ENCODE measurements around the gene SH3PXD2A. TPM values are rescaled to one million over a fixed set of nuclear protein-coding genes. Genes with fewer than 3 reads are reported as not detected.

Gene SH3PXD2A
- polyA plus RNA-seq, 4 donors = 2.2 to 28.3 (median 8.7) TPM

- FAIRE-seq (no peak), DNase-seq (no peak)
- H3K27ac ChIP-seq (ENCODE audit: low read depth in 1 of 3, low read length in 2 of 3) = no peak overlapping the region
- peaks cover 0 to 33% (median 0%) of the 10 kb centered on the region in 3 donors for H3K36me3 ChIP-seq (ENCODE audit: control insufficient read depth in 3 of 3, insufficient read depth in 2 of 3, low read depth in 1 of 3, low read length in 3 of 3)
- peaks cover 3 to 26% (median 14%) of the 10 kb centered on the region in 3 donors for H3K4me1 ChIP-seq (ENCODE audit: control insufficient read depth in 3 of 3, insufficient read depth in 2 of 3, low read depth in 1 of 3, low read length in 2 of 3)
- H3K9me3 ChIP-seq (ENCODE audit: control insufficient read depth in 2 of 2, insufficient read depth in 1 of 2, low read depth in 1 of 2, low read length in 1 of 2) = no peaks in the 10 kb centered on the region
- no peak overlapping the region for H3K4me3 ChIP-seq (ENCODE audit: low read depth in 1 of 3, low read length in 3 of 3)
- 90 to 98% (median 90%) methylated on average over 8 of the region's 8 CpGs for WGBS, 3 donors
- no peaks in the 10 kb centered on the region for H3K27me3 ChIP-seq (ENCODE audit: control insufficient read depth in 3 of 3, insufficient read depth in 3 of 3, low read length in 3 of 3)
Observed at GRCh38 chr10:103756277-103756869, 99.0 kb downstream of the SH3PXD2A start.

GRCh38 chr10:103752680-103753248 is 102.6 kb downstream of the SH3PXD2A start:
- DNase-seq = peak in 1 of 2 donors; percentile 64
- WGBS, 3 donors = 69 to 82% (median 76%) methylated on average over 3 of the region's 3 CpGs
- FAIRE-seq = no peak
- no peak overlapping the region for H3K4me3 ChIP-seq (ENCODE audit: low read depth in 1 of 3, low read length in 3 of 3)
- H3K9me3 ChIP-seq (ENCODE audit: control insufficient read depth in 2 of 2, insufficient read depth in 1 of 2, low read depth in 1 of 2, low read length in 1 of 2) = no peaks in the 10 kb centered on the region
- peaks cover 0 to 3% (median 0%) of the 10 kb centered on the region in 3 donors for H3K4me1 ChIP-seq (ENCODE audit: control insufficient read depth in 3 of 3, insufficient read depth in 2 of 3, low read depth in 1 of 3, low read length in 2 of 3)
- no peak overlapping the region for H3K27ac ChIP-seq (ENCODE audit: low read depth in 1 of 3, low read length in 2 of 3)
- no peaks in the 10 kb centered on the region for H3K27me3 ChIP-seq (ENCODE audit: control insufficient read depth in 3 of 3, insufficient read depth in 3 of 3, low read length in 3 of 3)
- peaks cover 0 to 26% (median 0%) of the 10 kb centered on the region in 3 donors for H3K36me3 ChIP-seq (ENCODE audit: control insufficient read depth in 3 of 3, insufficient read depth in 2 of 3, low read depth in 1 of 3, low read length in 3 of 3)

GRCh38 chr10:103751667-103752290 is 103.6 kb downstream of the SH3PXD2A start:
- Histone ChIP-seq H3K9me3 (ENCODE audit: control insufficient read depth in 2 of 2, insufficient read depth in 1 of 2, low read depth in 1 of 2, low read length in 1 of 2) (no peaks in the 10 kb centered on the region), H3K27ac (ENCODE audit: low read depth in 1 of 3, low read length in 2 of 3) (no peak overlapping the region), H3K4me3 (ENCODE audit: low read depth in 1 of 3, low read length in 3 of 3) (no peak overlapping the region), H3K36me3 (ENCODE audit: control insufficient read depth in 3 of 3, insufficient read depth in 2 of 3, low read depth in 1 of 3, low read length in 3 of 3) (peaks cover 0 to 25% (median 0%) of the 10 kb centered on the region in 3 donors), H3K27me3 (ENCODE audit: control insufficient read depth in 3 of 3, insufficient read depth in 3 of 3, low read length in 3 of 3) (no peaks in the 10 kb centered on the region), H3K4me1 (ENCODE audit: control insufficient read depth in 3 of 3, insufficient read depth in 2 of 3, low read depth in 1 of 3, low read length in 2 of 3) (peaks cover 0 to 6% (median 0%) of the 10 kb centered on the region in 3 donors)
- 80 to 86% (median 83%) methylated on average over 7 of the region's 7 CpGs for WGBS, 3 donors
- DNase-seq (no peak), FAIRE-seq (no peak)

GRCh38 chr10:103750836-103751235 is 104.5 kb downstream of the SH3PXD2A start:
- FAIRE-seq (no peak), DNase-seq (no peak)
- H3K36me3 ChIP-seq (ENCODE audit: control insufficient read depth in 3 of 3, insufficient read depth in 2 of 3, low read depth in 1 of 3, low read length in 3 of 3) = peaks cover 0 to 20% (median 0%) of the 10 kb centered on the region in 3 donors
- WGBS, 3 donors = 93 to 97% (median 93%) methylated on average over 5 of the region's 5 CpGs
- H3K4me3 ChIP-seq (ENCODE audit: low read depth in 1 of 3, low read length in 3 of 3) = no peak overlapping the region
- peaks cover under 1 to 9% (median under 1%) of the 10 kb centered on the region in 3 donors for H3K4me1 ChIP-seq (ENCODE audit: control insufficient read depth in 3 of 3, insufficient read depth in 2 of 3, low read depth in 1 of 3, low read length in 2 of 3)
- no peaks in the 10 kb centered on the region for H3K27me3 ChIP-seq (ENCODE audit: control insufficient read depth in 3 of 3, insufficient read depth in 3 of 3, low read length in 3 of 3)
- H3K9me3 ChIP-seq (ENCODE audit: control insufficient read depth in 2 of 2, insufficient read depth in 1 of 2, low read depth in 1 of 2, low read length in 1 of 2) = no peaks in the 10 kb centered on the region
- no peak overlapping the region for H3K27ac ChIP-seq (ENCODE audit: low read depth in 1 of 3, low read length in 2 of 3)

GRCh38 chr10:103749779-103750178 is 105.6 kb downstream of the SH3PXD2A start:
- Histone ChIP-seq H3K9me3 (ENCODE audit: control insufficient read depth in 2 of 2, insufficient read depth in 1 of 2, low read depth in 1 of 2, low read length in 1 of 2) (no peaks in the 10 kb centered on the region), H3K4me3 (ENCODE audit: low read depth in 1 of 3, low read length in 3 of 3) (no peak overlapping the region), H3K4me1 (ENCODE audit: control insufficient read depth in 3 of 3, insufficient read depth in 2 of 3, low read depth in 1 of 3, low read length in 2 of 3) (peaks cover 3 to 10% (median 5%) of the 10 kb centered on the region in 3 donors), H3K27me3 (ENCODE audit: control insufficient read depth in 3 of 3, insufficient read depth in 3 of 3, low read length in 3 of 3) (no peaks in the 10 kb centered on the region), H3K36me3 (ENCODE audit: control insufficient read depth in 3 of 3, insufficient read depth in 2 of 3, low read depth in 1 of 3, low read length in 3 of 3) (peaks cover 0 to 17% (median 0%) of the 10 kb centered on the region in 3 donors), H3K27ac (ENCODE audit: low read depth in 1 of 3, low read length in 2 of 3) (no peak overlapping the region)
- FAIRE-seq = no peak
- no peak for DNase-seq
- 96% methylated on average over 7 of the region's 7 CpGs for WGBS, 3 donors

- peak in 1 of 2 donors; percentile 32 for DNase-seq
- Histone ChIP-seq H3K4me1 (ENCODE audit: control insufficient read depth in 3 of 3, insufficient read depth in 2 of 3, low read depth in 1 of 3, low read length in 2 of 3) (peaks cover 3 to 10% (median 5%) of the 10 kb centered on the region in 3 donors), H3K9me3 (ENCODE audit: control insufficient read depth in 2 of 2, insufficient read depth in 1 of 2, low read depth in 1 of 2, low read length in 1 of 2) (no peaks in the 10 kb centered on the region), H3K4me3 (ENCODE audit: low read depth in 1 of 3, low read length in 3 of 3) (no peak overlapping the region), H3K36me3 (ENCODE audit: control insufficient read depth in 3 of 3, insufficient read depth in 2 of 3, low read depth in 1 of 3, low read length in 3 of 3) (peaks cover 0 to 20% (median 0%) of the 10 kb centered on the region in 3 donors), H3K27ac (ENCODE audit: low read depth in 1 of 3, low read length in 2 of 3) (no peak overlapping the region), H3K27me3 (ENCODE audit: control insufficient read depth in 3 of 3, insufficient read depth in 3 of 3, low read length in 3 of 3) (no peaks in the 10 kb centered on the region)
- no peak for FAIRE-seq
- 64 to 77% (median 69%) methylated on average over 6 of the region's 6 CpGs for WGBS, 3 donors
Observed at GRCh38 chr10:103748020-103748419, 107.4 kb downstream of the SH3PXD2A start.

GRCh38 chr10:103747193-103747865 is 108.0 kb downstream of the SH3PXD2A start:
- FAIRE-seq (no peak), DNase-seq (no peak)
- no peaks in the 10 kb centered on the region for H3K27me3 ChIP-seq (ENCODE audit: control insufficient read depth in 3 of 3, insufficient read depth in 3 of 3, low read length in 3 of 3)
- H3K36me3 ChIP-seq (ENCODE audit: control insufficient read depth in 3 of 3, insufficient read depth in 2 of 3, low read depth in 1 of 3, low read length in 3 of 3) = peaks cover 0 to 24% (median 0%) of the 10 kb centered on the region in 3 donors
- no peak overlapping the region for H3K27ac ChIP-seq (ENCODE audit: low read depth in 1 of 3, low read length in 2 of 3)
- 72 to 74% (median 73%) methylated on average over 10 to 14 of the region's 14 CpGs for WGBS, 3 donors
- no peak overlapping the region for H3K4me3 ChIP-seq (ENCODE audit: low read depth in 1 of 3, low read length in 3 of 3)
- H3K4me1 ChIP-seq (ENCODE audit: control insufficient read depth in 3 of 3, insufficient read depth in 2 of 3, low read depth in 1 of 3, low read length in 2 of 3) = peaks cover 3 to 10% (median 5%) of the 10 kb centered on the region in 3 donors
- H3K9me3 ChIP-seq (ENCODE audit: control insufficient read depth in 2 of 2, insufficient read depth in 1 of 2, low read depth in 1 of 2, low read length in 1 of 2) = no peaks in the 10 kb centered on the region

GRCh38 chr10:103746598-103746997 is 108.8 kb downstream of the SH3PXD2A start:
- Histone ChIP-seq H3K4me1 (ENCODE audit: control insufficient read depth in 3 of 3, insufficient read depth in 2 of 3, low read depth in 1 of 3, low read length in 2 of 3) (peaks cover 3 to 10% (median 5%) of the 10 kb centered on the region in 3 donors), H3K4me3 (ENCODE audit: low read depth in 1 of 3, low read length in 3 of 3) (no peak overlapping the region), H3K27me3 (ENCODE audit: control insufficient read depth in 3 of 3, insufficient read depth in 3 of 3, low read length in 3 of 3) (no peaks in the 10 kb centered on the region), H3K9me3 (ENCODE audit: control insufficient read depth in 2 of 2, insufficient read depth in 1 of 2, low read depth in 1 of 2, low read length in 1 of 2) (no peaks in the 10 kb centered on the region), H3K27ac (ENCODE audit: low read depth in 1 of 3, low read length in 2 of 3) (no peak overlapping the region), H3K36me3 (ENCODE audit: control insufficient read depth in 3 of 3, insufficient read depth in 2 of 3, low read depth in 1 of 3, low read length in 3 of 3) (peaks cover 0 to 29% (median 0%) of the 10 kb centered on the region in 3 donors)
- 81 to 96% (median 91%) methylated on average over 9 of the region's 9 CpGs for WGBS, 3 donors
- DNase-seq (no peak), FAIRE-seq (no peak)
